Stimulated activated CD4-positive, alpha-beta T cell treated with anti-CD3 and anti-CD28 coated beads, Interleukin-15, amount 100 ng/mL, for 48 hours (primary cell): Measurements from ENCODE around the gene MOCS2.

Source experiments
- DNase-seq, 2 donors: peaks; one replicate each; pipeline ENCODE4 v3.0.0-alpha.2; 2020; ENCODE audit warnings: low read depth in 2 of 2

Gene MOCS2

GRCh38 chr5:53095217-53095616 lies 14.3 kb downstream of the MOCS2 start:
- DNase-seq = no peak

DNA sequence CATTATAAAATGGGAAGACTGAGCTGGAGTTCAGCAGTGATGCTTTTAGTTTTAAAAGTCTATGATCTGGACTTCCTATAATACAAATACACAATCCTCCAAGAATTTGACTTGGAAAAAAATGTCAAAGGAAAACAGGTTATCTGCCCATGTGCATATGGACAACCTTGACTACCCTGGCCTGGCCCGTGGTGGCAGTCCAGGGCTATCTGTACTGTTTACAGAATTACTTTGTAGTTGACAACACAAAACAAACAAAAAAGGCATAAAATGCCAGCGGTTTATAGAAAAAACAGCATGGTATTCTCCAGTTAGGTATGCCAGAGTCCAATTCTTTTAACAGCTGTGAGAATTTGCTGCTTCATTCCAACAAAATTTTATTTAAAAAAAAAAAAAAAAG lies 17.3 kb downstream of the MOCS2 start:
- DNase-seq = no peak

- DNase-seq = no peak
Measured at GRCh38 chr5:53091289-53091688, 18.3 kb downstream of the MOCS2 start.

GRCh38 chr5:53090229-53090628 lies 19.3 kb downstream of the MOCS2 start:
- DNase-seq = no peak

DNA sequence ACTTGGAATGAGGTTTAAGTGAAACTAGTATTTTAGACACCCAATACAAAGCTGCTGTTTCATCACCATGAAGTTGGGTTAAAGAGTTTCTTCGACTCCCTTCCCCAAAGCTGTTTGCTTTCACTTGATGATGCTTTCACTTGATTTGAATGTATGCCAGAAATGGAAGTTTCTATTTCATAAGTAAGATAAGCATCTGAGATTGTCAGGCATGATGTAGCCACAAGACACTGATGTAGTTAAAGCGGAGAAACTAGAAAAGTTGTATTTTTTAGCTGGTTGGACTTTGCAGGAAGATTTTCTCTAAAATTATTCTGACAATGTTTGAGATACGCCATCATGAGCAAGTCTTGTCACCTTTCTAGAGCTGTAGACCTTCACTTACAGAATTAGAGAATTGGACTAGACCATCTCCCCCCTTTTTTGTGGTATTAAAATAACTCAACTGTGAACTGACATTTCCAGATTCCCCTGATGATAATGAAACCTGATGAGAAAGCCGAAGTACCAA lies 20.0 kb downstream of the MOCS2 start:
- no peak for DNase-seq

DNA sequence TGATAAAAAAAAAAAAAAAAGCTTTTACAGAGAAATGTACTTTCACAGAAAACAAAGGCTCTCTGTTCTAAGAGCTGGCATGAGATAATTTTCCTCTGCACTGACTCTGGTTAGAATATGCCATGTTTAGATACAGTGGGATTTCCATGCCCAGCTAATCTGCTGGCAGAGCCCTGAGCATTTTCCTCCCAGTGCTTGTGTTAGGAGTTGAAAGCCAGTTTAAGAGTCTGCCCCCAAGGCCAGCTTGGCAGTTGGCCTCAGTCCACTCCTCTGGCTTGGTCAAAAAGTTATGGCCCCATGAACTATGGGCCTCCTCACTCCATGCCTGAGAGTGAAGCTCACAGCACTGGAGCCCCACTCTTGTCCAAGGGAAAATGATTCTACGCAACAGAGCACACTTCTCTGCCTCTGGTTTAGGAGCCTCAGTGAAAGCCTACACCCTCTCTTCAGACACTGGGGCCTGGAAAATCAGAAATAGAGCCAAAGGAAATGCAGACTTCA lies 21.9 kb downstream of the MOCS2 start:
- DNase-seq = no peak

DNA sequence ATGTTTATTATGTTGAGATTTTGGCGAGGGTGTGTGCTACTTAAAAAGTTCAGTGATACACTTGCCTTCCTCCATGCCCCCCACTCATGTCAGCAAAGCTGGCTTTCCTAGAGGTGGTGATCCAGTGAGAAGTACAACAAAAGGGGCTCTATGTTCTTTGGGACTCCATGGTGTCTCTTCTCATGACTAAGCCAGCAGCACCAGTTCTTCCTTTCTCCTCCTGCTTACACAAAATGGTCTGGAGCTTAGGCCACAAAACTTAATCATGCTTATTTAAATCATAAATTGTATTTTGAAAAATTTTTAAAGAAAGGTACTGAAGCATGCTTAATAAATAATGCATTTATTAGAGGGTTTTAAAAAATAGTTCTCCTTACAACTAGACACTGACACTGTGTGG lies 22.4 kb downstream of the MOCS2 start:
- no peak for DNase-seq

- no peak for DNase-seq
Measured at GRCh38 chr5:53084546-53085255, 24.9 kb downstream of the MOCS2 start.

DNA sequence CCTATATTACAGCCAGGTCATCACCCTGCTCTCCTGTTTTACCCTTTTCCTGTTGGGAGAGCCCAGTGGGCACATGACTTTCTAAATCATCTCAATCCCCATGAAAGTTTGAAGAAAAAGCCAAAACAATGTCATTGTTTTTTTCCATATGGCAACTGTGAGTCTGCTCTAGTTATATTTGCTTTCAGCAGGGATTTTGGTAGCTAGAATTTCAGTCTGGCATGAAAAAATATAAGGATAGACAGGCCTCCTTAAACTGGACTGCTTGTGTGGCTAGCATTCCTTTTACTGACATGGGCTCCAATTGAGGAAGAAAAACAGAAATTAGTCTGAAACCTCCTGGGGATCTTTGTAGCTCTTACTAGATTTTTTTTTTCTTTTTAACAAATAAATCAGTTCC lies 25.6 kb downstream of the MOCS2 start:
- DNase-seq = no peak

- DNase-seq = no peak
Measured at GRCh38 chr5:53080271-53080670, 29.3 kb downstream of the MOCS2 start.

- DNase-seq = no peak
Measured at GRCh38 chr5:53076014-53076583, 33.5 kb downstream of the MOCS2 start.

DNA sequence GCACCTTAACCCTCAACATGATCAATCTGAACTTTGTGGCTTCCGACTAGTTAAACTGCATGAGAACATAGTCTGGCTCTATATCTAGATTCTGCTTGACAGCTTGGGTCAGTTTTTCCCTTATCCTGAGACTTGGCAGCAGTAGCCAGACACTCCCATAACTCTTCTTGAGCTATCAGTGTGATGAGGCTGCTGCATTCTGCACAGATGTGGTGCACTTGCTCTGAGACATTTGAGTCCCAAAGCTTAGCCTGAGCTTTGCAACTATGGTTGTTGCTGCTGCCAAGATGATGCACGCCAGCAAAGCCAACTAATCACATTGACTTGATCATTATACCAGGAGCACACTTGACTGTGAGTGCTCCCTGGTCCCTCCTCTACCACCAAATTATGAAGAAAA lies 36.2 kb downstream of the MOCS2 start:
- DNase-seq = no peak

- DNase-seq = no peak
Measured at GRCh38 chr5:53071738-53072137, 37.8 kb downstream of the MOCS2 start.

- DNase-seq = no peak
Measured at GRCh38 chr5:53071298-53071697, 38.3 kb downstream of the MOCS2 start.

DNA sequence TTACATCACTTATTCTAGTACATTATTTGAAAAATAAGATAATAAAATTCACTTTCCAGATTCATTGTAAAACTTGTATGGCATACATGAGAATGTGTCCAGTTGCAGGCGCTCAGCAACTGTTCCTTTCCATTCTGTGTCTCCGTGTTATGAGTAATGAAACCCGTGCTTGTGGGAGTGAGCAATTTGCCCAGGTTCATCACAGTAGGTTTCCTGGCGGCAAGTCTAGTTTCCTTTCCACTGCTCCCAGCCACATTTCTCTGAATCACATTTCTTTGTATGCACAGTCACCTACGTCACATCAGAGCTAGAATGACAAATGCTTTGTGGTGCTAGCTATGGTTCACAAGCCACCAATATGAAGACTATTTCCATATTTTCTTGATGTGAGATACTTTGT lies 39.9 kb downstream of the MOCS2 start:
- DNase-seq = peak; percentile 61

- DNase-seq = no peak
Measured at GRCh38 chr5:53068291-53068836, 41.2 kb downstream of the MOCS2 start.

DNA sequence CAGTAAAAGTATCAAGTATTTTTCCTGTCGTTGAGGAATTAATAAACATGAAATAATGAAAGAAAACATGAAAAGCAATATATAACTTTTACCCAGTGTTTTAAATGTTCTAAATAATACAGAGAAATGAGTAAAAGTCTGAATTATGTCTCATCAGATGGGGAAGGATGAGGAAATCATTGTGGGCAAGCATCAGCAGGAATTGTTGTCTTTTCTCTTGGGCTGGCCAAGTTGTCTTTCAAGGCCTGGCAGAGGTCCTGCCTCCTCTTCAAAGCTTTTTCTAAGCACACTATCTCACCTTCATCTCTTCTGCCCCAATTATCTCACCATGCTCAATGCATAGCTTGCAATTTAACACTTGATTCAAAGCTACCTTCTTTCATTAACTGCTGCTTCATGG lies 41.9 kb downstream of the MOCS2 start:
- DNase-seq = no peak

DNA sequence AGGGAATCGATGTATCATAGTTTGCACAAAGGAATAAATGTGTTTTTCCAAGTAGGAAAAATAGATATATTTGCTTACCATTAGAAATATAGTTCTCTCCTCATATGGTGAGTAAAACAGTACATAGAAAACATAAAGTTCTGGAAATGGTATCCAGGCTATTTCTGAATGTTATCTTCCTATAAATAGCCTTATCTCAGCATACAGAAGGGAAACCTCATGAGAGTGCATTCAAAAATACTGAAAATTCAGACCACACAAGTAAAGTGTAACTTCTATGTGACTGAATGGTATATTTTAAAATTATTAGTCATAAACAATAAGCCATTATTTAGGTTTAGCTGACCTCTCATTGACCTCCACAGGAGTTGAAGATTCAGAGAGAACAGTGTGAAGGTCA lies 43.5 kb downstream of the MOCS2 start:
- DNase-seq = no peak

DNA sequence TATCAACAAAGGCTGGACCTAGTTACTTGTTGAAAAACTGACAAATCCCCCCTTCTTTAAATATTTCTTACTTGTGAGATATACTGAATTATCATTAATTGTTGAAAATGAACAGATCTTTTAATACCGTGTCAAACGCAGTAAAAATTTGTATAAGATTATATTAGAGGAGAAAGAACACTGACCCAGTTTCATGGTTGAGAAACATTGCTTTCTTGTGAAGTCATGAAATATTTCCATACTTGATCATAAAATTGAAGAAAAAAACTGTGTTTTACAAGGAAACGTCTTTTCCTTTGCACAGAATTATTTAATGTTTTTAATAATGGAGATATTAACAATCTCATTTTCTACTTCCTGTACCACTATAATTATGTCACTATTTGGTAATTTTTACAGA lies 45.8 kb downstream of the MOCS2 start:
- no peak for DNase-seq

DNA sequence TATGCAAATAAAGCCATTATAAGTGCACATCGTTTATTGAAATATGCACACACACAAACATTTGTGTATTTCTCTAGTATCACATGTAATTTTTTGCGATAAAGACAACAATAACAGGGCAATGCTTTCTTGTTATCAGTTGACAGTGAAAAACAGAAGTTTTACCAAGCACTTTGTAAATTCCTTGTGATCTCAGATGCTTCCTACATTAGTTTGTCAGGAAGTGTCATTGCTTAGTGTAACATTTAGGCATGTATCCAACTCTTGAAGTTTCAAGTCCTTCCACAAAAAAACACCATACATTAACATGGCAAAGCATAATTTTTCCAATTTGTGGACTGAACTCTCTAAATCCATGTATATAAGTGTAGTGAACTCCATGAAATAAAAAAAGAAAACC lies 46.4 kb downstream of the MOCS2 start:
- DNase-seq = no peak

GRCh38 chr5:53059281-53059680 lies 50.3 kb downstream of the MOCS2 start:
- DNase-seq = no peak

GRCh38 chr5:53055365-53055764 lies 54.2 kb downstream of the MOCS2 start:
- DNase-seq = no peak

DNA sequence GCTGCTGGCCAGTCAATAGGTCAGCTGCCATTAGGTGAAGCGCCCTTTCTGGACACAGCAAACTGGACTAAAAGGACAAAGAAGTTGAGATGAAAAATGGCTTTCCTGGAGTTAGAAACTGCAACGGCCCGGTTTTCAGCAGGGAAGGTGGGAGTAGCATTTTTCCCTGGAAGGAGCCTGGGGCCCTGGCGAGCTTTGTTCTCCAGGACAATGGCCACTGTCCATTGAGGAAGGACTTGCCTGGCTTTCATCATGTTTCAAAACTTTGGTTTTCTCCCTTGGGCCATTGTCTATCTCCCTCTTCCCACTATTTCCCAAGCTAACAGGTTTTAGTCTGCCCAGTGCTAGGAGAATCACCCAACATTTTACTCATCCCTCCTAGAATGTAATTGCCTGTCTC lies 56.2 kb downstream of the MOCS2 start:
- DNase-seq = no peak
